Pericardium fibroblast (primary cell): Measurements from ENCODE around the gene SPRED3. TPM values are rescaled to one million over a fixed set of nuclear protein-coding genes. Genes with fewer than 3 reads are reported as not detected.

Source experiments
- total RNA-seq: library from RNA; depleted of rRNA; stranded (reverse); fragments of >200 nt; gene quantifications from 2 replicates; pipeline ENCODE4 v1.2.3, GENCODE V29; 2015

Gene SPRED3
- 0.35 and 0.51 TPM in 2 replicates for total RNA-seq

GRCh38 chr19:38388349-38389100 lies at the start of gene SPRED3:
TSS of gene SPRED3 (plus strand) at chr19:38388697. CDS start at chr19:38390303, 1,606 bp downstream.

GRCh38 chr19:38374332-38375097 lies 14.0 kb upstream of the SPRED3 start, which contains the start of gene PSMD8:
TSS of gene PSMD8 (plus strand) at chr19:38374571. CDS start at chr19:38374602, 31 bp downstream.

GRCh38 chr19:38387550-38388348 lies 748 bp upstream of the SPRED3 start, which contains the start of gene GGN:
TSS of gene GGN (minus strand) at chr19:38388034. CDS start at chr19:38387261, 773 bp downstream.

GRCh38 chr19:38402967-38403674 lies 14.6 kb downstream of the SPRED3 start, which contains the start of gene FAM98C:
TSS of gene FAM98C (plus strand) at chr19:38403093. CDS start at chr19:38403154, 61 bp downstream.

GRCh38 chr19:38425810-38426466 lies 37.4 kb downstream of the SPRED3 start, which contains the start of gene RASGRP4:
TSS of gene RASGRP4 (minus strand) at chr19:38426219. CDS start at chr19:38426091, 128 bp downstream.

GRCh38 chr19:38433268-38433733 lies 44.8 kb downstream of the SPRED3 start, which contains the start of gene RYR1:
TSS of gene RYR1 (plus strand) at chr19:38433691. CDS start at chr19:38433830, 139 bp downstream.

Other genes with a start within 250 kb of the SPRED3 start
- 0.09 and 0.82 TPM in 2 replicates for gene DPF1, start 164.5 kb upstream of the SPRED3 start, total RNA-seq
- gene PPP1R14A, start 132.3 kb upstream of the SPRED3 start, total RNA-seq = 0.34 and 36.8 TPM in 2 replicates
- gene SPINT2, start 124.1 kb upstream of the SPRED3 start, total RNA-seq = 3.3 TPM in 1 of 2 replicates, not detected in the other
- 1.5 and 1.6 TPM in 2 replicates for gene C19orf33, start 84.4 kb upstream of the SPRED3 start, total RNA-seq
- 65.8 and 103 TPM in 2 replicates for gene YIF1B, start 72.8 kb upstream of the SPRED3 start, total RNA-seq
- 3.7 and 11.3 TPM in 2 replicates for gene KCNK6, start 68.9 kb upstream of the SPRED3 start, total RNA-seq
- 0.12 TPM in 1 of 2 replicates, not detected in the other for gene CATSPERG, start 52.9 kb upstream of the SPRED3 start, total RNA-seq
- gene PSMD8, start 14.1 kb upstream of the SPRED3 start, total RNA-seq = 218 and 268 TPM in 2 replicates
- 0.23 and 0.43 TPM in 2 replicates for gene GGN, start 663 bp upstream of the SPRED3 start, total RNA-seq
- 18.3 and 23.6 TPM in 2 replicates for gene FAM98C, start 14.4 kb downstream of the SPRED3 start, total RNA-seq
- gene RASGRP4, start 37.5 kb downstream of the SPRED3 start, total RNA-seq = 0.12 TPM in 1 of 2 replicates, not detected in the other
- gene RYR1, start 45.0 kb downstream of the SPRED3 start, total RNA-seq = under 0.01 and 2.0 TPM in 2 replicates
- 0.70 TPM in 1 of 2 replicates, not detected in the other for gene MAP4K1, start 229.3 kb downstream of the SPRED3 start, total RNA-seq
- gene EIF3K, start 230.5 kb downstream of the SPRED3 start, total RNA-seq = 371 and 497 TPM in 2 replicates